HG03045 (cell line): Measurements from ENCODE around the gene MED22.
"Not testable (repeated sequence)": the region's sequence is repeated elsewhere in the genome, so short reads cannot be mapped to it uniquely, and the experiment has no call there.

Experiments used
- ATAC-seq: cut with Tn5 transposase; IDR thresholded peaks from one replicate; pipeline ENCODE4 v1.9.1; 2021; ENCODE audit warnings: mild to moderate bottlenecking, moderate library complexity; ENCODE audit not compliant: unreplicated experiment

Gene MED22

GRCh38 chr9:133377280-133377679 is 29.3 kb upstream of the MED22 start:
- not testable (repeated sequence) for ATAC-seq

- ATAC-seq, result peak; percentile 87
Measured at GRCh38 chr9:133375724-133376654, 28.1 kb upstream of the MED22 start, which contains the start of the genes STKLD1 and SURF4. Gene STKLD1, plus strand, starts transcription at chr9:133376366. Its CDS starts 108 bp downstream, at chr9:133376474. Gene SURF4, minus strand, starts transcription at chr9:133376060. Its CDS starts 91 bp downstream, at chr9:133375969.

GRCh38 chr9:133375116-133375723 is 27.3 kb upstream of the MED22 start:
- ATAC-seq, result peak; percentile 15

- no peak for ATAC-seq
Measured at GRCh38 chr9:133374612-133375115, 26.7 kb upstream of the MED22 start.

GRCh38 chr9:133372144-133372543 is 24.2 kb upstream of the MED22 start:
- ATAC-seq, result no peak

- ATAC-seq, result no peak
Measured at GRCh38 chr9:133371261-133371711, 23.4 kb upstream of the MED22 start.

GRCh38 chr9:133370685-133371084 is 22.8 kb upstream of the MED22 start:
- ATAC-seq, result no peak

- no peak for ATAC-seq
Measured at GRCh38 chr9:133369933-133370332, 22.0 kb upstream of the MED22 start.

- no peak for ATAC-seq
Measured at GRCh38 chr9:133369422-133369821, 21.5 kb upstream of the MED22 start.

GRCh38 chr9:133368249-133368881 is 20.4 kb upstream of the MED22 start:
- no peak for ATAC-seq

GRCh38 chr9:133367778-133368177 is 19.8 kb upstream of the MED22 start:
- no peak for ATAC-seq

GRCh38 chr9:133367221-133367620 is 19.3 kb upstream of the MED22 start:
- no peak for ATAC-seq

- no peak for ATAC-seq
Measured at GRCh38 chr9:133366435-133366834, 18.5 kb upstream of the MED22 start.

- no peak for ATAC-seq
Measured at GRCh38 chr9:133362359-133363044, 14.6 kb upstream of the MED22 start.

- ATAC-seq, result no peak
Measured at GRCh38 chr9:133361507-133362092, 13.7 kb upstream of the MED22 start.

GRCh38 chr9:133360400-133361393 is 12.8 kb upstream of the MED22 start:
- ATAC-seq, result no peak

- ATAC-seq, result no peak
Measured at GRCh38 chr9:133359399-133360175, 11.7 kb upstream of the MED22 start.

GRCh38 chr9:133357656-133358055 is 9.7 kb upstream of the MED22 start:
- no peak for ATAC-seq
